HG02642 (cell line): Measurements from ENCODE around the gene FBRSL1.

Experiments used
- ATAC-seq: cut with Tn5 transposase; IDR thresholded peaks from one replicate; pipeline ENCODE4 v1.9.1; 2021; ENCODE audit warnings: mild to moderate bottlenecking; ENCODE audit not compliant: unreplicated experiment, poor library complexity

FBRSL1 gene

GRCh38 chr12:132549059-132549458 lies 59.1 kb downstream of the FBRSL1 start:
- ATAC-seq: no peak

DNA sequence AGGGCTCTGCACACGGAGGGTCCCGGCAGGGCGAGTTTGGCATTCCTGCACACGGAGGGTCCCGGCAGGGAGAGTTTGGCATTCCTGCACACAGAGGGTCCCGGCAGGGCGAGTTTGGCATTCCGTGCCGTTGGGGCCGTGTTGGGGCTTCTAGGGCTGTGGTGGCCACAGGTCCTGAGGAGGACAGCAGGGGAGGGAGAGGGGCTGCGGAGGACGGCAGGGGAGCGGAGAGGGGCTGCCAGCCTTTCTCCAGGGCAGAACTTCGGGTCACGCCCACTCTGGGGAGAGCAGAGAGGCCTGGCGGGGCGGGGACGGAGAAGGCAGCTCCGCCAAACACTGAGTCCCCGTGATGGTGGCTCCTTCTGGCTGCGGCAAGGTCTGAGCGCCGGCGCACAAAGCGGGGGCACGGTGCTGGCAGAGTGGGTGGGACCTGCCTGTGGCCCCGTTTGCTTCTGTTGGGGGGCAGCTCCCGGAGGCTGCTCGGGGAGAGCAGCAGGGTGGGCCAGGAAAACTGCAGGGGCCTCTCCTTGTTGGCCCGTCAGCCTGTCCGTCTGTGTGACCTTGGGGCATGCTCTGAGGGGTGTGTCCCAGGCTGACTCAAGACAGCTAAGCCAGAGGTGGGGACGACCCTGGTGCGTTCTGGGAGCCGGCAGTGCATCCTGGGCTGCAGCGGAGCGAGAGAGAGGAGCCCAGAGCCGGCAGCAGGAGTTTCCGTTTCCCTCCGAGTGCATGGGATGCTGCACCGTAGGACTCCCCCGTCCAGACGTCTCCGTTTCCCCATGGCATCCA lies 60.3 kb downstream of the FBRSL1 start:
- ATAC-seq: no peak

DNA sequence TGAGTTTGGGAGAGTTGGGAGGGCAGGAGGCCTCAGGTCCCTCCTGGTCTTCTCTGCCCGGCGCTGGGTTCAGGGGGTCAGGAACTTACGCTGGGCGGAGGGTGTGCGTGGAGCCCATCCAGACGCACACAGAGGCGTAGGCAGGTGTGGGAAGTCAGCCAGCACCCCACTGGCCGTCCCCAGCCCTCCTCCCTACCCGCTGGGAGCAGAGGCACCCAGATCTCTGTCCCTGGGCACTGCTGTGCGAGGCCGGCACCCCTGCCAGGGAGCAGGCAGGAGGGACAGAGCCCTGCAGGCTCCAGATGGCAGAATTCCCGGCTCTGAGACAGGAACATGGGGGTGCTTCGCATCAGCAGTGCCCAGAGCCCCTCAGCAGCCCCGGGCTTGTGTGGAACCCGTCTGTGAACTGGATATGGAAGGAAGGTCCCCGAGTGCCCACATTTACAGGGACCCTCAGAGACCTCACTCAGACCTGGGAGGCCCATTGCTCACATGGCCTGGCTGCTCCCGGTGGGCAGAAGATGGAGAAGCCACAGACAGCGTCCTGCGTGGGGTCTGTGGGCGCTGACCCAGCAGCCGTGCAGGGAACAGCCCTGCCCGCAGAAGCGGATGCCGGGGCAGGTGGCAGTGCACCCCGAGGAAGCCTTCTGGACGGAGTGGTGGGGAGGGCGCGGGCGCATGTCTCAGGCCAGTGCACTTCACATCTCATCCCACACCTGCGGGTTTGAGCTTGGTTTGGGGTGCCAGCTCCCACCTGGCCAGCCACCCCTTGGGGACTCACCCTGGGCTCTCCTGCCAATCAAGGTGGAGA lies 61.1 kb downstream of the FBRSL1 start:
- ATAC-seq: no peak

GRCh38 chr12:132551641-132552031 lies 61.7 kb downstream of the FBRSL1 start:
- ATAC-seq: no peak

- ATAC-seq: no peak
Measured at GRCh38 chr12:132554845-132555630, 65.1 kb downstream of the FBRSL1 start.

DNA sequence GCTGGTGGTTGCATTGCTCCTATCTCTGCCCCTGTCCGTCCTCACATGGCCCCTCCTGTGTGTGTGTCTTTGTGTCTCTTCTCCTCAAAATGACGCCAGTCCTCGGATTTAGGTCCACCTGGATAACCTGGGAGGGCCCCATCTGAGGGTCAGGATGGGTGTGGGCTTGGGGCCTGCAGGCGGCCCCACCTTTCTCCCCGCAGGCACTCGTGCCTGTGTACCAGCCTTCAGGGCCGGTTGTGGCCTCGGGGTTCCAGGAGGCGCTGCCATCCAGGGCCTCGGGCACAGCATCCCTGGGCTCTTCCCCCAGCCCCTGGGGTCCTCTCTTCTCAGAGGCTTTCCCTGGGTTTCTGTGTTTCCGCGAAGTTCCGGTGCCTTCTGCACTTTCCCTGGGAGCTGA lies 65.7 kb downstream of the FBRSL1 start:
- ATAC-seq: no peak

- ATAC-seq: no peak
Measured at GRCh38 chr12:132556216-132556615, 66.3 kb downstream of the FBRSL1 start.

DNA sequence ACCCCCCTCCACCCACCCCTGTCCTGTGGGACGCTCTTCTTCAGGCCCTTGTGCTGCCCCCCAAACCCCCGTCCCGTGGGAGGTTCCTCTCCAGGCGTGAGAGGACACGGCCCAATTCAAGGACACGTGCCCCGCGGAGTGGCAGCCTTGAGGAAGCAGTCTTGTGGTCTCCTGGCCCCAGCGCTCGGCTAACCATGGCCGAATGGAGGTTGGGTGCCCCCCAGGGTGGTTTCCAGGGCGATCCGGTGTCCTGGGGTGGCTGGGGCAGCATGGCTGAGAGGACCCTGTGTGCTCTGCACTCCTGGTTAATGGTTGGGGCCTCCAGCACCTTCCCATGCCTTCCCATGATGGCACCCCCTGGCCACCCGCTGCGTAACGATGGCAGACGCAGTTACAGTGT lies 66.8 kb downstream of the FBRSL1 start:
- ATAC-seq: no peak

DNA sequence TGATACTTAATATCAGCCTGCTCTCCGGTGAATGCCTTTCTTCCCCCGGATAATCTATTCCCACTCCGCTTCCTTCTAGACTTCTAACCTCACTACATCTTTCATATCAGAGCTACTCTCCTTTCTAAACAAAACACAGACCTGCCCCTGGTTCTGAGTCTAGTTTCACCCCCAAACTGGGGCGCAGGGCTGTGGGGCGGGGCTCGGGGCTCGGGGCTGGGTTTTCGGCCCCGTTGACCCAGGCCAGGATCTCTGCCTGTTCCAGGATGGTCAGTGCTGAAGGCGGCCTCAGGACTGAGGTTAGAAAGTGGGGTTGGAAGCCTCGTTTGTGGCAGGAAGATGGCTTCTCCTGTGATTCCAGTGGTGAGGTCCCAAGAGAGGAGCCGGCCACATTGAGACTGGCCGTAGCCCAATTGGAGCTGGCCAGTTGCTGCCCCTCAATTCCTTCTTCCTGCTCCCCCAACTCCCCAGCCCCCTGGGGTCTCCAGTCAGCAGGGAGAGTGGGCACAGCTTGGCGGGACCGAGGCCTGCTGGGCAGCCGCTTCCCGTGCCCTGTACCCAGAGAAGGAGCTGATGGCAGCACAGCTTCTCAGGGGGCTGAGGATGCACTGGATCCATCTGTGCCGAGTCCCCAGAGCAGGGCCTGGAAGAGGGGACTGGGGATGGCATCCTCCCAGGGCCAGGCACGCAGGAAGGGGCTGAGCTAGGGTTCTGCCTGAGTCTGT lies 67.5 kb downstream of the FBRSL1 start:
- ATAC-seq: no peak

GRCh38 chr12:132558042-132558856 lies 68.3 kb downstream of the FBRSL1 start:
- no peak for ATAC-seq

DNA sequence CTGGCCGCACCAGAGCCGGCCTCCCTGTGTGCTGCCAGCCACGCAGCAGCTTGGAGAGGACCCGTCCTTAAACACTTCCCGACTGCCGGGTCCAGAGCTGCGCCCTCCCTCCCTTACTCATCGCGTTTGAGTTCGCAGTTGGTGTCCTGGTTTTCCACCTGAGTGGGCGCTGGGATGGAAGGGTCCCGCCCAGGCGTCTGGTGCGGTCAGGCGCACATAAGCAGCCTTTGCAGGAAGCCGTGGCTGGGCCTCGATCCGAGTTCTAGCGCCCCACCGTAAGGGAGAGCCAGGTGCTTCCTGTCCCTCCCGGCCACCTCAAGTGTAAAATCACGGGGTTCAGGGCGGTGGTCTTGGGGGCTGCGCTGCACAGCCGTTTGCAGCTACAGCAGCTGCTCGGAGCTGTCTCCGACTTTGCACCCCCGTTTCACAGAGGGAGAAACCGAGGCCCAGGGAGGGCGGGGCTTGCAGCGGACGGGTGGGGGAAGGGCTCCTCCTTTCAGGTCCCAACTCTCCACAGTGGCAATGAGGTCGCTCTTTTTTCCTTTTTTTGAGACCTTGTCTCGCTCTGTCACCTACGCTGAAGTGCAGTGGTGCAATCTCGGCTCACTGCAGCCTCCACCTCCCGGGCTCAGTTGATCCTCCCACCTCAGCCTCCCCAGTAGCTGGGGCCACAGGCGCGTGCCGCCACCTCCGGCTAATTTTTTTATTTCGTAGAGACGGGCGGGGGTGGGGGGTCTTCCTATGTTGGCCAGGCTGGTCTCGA lies 69.1 kb downstream of the FBRSL1 start:
- no peak for ATAC-seq

DNA sequence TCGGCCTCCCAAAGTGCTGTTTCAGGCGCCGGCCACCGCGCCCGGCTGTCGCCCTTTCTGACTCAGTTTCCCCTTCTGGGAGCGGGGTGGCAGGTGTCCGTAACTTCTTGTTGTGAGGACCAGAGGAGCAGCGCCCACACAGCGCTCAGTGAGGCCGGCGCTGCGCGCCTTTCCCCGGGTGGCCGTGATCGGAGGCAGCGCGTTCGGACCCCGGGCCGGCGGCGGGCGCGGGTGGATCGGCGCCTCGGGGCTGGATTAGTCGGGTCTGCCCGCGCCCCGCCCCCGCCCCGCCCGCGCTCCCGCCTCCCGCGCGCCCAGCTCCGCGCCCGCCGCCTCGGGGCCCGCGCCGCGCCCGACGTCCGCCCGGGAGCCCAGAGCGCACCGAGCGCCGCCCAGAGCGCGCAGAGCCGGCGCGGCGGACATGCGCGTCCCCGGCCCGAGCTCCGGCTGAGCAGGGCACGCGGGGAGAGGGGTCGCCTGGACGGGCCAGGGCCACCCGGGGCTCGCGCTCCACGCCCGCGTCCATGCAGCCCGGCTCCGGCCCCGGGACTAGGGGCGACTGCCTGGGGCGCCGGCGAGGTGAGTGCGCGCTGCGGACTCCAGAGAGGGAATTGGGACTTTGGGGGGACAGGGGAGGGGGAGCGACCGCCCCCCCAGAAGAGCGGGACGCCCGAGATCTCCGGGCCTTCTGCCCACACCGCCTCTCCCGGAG lies 69.9 kb downstream of the FBRSL1 start:
- ATAC-seq: no peak

GRCh38 chr12:132560364-132560613 lies 70.3 kb downstream of the FBRSL1 start:
- ATAC-seq: no peak

- ATAC-seq: no peak
Measured at GRCh38 chr12:132560614-132561426, 70.9 kb downstream of the FBRSL1 start.
